ENCODE results near the gene NTMT1.

NTMT1 gene

DNA sequence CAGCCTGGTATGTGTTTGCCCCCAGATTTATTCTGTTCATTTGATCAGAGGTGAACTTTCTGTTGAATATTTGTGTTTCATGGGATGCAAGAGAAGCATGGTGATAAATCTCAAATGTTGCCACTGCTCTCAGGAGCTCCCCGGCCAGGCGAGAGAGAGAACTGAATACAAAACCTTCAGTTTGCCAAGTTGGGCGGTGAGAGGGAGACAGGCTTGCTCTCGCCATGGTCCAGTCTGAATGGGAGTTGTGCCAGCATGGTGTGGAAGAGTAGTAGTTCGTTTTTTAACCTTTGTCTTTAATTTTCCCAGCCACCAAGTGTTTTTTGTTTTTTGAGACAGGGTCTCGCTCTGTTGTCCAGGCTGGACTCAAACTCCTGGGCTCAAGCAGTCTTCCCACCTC lies 2.7 kb downstream of the NTMT1 start:
- H3K4me3 ChIP-seq (IDR thresholded peaks at IDR 0.05; ENCODE audit: insufficient read depth, low read depth, low read length), result no peak overlapping the region
- no peak overlapping the region; the same call in 1 of the 2 replicates for H3K4me2 ChIP-seq
- H3K9ac ChIP-seq, result no peak overlapping the region
- no peak overlapping the region for H2AFZ ChIP-seq (ENCODE audit: low read depth)
- H3K27me3 ChIP-seq (ENCODE audit: insufficient read depth, low read depth), result no peaks in the 10 kb centered on the region
- H3K4me1 ChIP-seq (ENCODE audit: low read depth, poor library complexity, severe bottlenecking), result peaks cover 41% of the 10 kb centered on the region
- peaks cover 77% of the 10 kb centered on the region for H3K79me2 ChIP-seq (ENCODE audit: insufficient read depth, low read depth)
- H3K27ac ChIP-seq, result no peak overlapping the region
- peaks cover 5% of the 10 kb centered on the region; the same call in 1 of the 2 replicates for H3K36me3 ChIP-seq (ENCODE audit: insufficient read depth)
- TF ChIP-seq, protein P1, sequence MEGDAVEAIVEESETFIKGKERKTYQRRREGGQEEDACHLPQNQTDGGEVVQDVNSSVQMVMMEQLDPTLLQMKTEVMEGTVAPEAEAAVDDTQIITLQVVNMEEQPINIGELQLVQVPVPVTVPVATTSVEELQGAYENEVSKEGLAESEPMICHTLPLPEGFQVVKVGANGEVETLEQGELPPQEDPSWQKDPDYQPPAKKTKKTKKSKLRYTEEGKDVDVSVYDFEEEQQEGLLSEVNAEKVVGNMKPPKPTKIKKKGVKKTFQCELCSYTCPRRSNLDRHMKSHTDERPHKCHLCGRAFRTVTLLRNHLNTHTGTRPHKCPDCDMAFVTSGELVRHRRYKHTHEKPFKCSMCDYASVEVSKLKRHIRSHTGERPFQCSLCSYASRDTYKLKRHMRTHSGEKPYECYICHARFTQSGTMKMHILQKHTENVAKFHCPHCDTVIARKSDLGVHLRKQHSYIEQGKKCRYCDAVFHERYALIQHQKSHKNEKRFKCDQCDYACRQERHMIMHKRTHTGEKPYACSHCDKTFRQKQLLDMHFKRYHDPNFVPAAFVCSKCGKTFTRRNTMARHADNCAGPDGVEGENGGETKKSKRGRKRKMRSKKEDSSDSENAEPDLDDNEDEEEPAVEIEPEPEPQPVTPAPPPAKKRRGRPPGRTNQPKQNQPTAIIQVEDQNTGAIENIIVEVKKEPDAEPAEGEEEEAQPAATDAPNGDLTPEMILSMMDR (conservative IDR thresholded peaks at IDR 0.05; ENCODE audit: low read depth, low read length), result no peak
- H4K20me1 ChIP-seq (ENCODE audit: insufficient read depth), result peaks cover 16% of the 10 kb centered on the region

DNA sequence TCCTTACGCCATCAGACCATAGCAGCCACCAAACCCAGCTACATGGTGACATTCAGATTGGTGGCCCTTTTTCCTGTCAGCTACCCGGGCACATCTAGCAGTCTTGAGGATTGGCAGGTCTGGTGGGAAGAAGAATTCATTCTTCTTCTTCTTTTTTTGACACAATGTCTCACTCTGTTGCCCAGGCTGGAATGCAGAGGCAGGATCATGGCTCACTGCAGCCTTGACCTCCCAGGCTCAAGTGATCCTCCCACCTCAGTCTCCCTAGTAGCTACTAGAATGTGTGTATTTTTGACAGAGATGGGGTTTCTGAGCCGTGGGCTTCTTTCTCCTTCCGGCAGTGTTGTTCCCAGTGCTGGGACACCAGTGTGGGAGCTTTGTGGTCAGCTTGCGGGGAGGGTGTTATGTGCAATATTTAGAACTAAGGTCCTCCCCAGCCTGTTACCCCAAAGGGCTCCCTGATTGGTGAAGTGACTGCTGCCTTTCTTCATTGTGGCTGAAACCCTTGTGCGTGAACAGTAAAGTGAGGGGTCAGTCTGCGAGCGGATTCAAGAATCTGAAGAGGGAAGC lies 3.4 kb downstream of the NTMT1 start:
- no peak overlapping the region for H3K4me3 ChIP-seq (IDR thresholded peaks at IDR 0.05; ENCODE audit: insufficient read depth, low read depth, low read length)
- H2AFZ ChIP-seq (ENCODE audit: low read depth), result no peak overlapping the region
- TF ChIP-seq, protein P1 (conservative IDR thresholded peaks at IDR 0.05; ENCODE audit: low read depth, low read length), result no peak
- H3K4me2 ChIP-seq, result no peak overlapping the region
- no peaks in the 10 kb centered on the region for H3K27me3 ChIP-seq (ENCODE audit: insufficient read depth, low read depth)
- H3K79me2 ChIP-seq (ENCODE audit: insufficient read depth, low read depth), result peaks cover 78% of the 10 kb centered on the region
- peaks cover 40% of the 10 kb centered on the region for H3K4me1 ChIP-seq (ENCODE audit: low read depth, poor library complexity, severe bottlenecking)
- H4K20me1 ChIP-seq (ENCODE audit: insufficient read depth), result peaks cover 16% of the 10 kb centered on the region
- H3K9ac ChIP-seq, result no peak overlapping the region
- no peak overlapping the region for H3K27ac ChIP-seq
- peaks cover 5% of the 10 kb centered on the region; the same call in 1 of the 2 replicates for H3K36me3 ChIP-seq (ENCODE audit: insufficient read depth)

DNA sequence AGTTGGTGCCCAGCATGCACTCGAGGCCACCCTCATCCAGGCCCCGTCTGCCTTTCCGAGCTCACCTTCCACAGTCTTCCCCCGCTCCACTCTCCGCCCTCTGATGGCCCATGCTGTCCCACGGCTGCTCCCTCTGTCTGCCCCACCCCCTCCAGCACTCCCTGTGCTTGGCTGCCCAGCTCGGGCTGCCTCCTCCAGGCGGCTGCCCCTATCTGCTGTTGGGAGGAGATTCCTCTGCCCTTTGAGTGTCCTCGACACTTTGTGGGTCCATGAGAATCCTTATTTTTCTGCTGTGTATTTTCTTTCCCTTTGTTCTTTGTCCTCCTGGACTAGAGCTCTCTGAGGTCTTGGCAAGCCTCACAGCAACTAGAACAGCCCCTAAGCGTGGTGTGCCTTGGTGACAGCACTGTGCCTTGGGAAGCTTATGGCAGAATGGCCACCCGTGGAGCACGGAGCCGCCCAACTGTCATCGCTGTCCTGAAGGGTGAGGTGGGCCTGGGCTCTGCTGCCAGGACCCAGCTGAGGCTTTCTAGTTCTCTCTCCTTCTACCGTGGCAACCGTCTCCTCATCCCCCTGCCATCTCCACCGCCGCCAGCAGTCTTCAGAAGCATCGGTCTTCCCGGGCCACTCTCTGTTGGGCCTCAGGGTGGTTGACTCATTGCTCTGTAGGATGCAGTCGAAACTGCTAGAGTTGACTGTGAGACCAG lies 5.2 kb downstream of the NTMT1 start:
- Histone ChIP-seq H3K36me3 (ENCODE audit: insufficient read depth) (peaks cover 5% of the 10 kb centered on the region; the same call in 1 of the 2 replicates), H3K4me2 (no peak overlapping the region), H3K4me1 (ENCODE audit: low read depth, poor library complexity, severe bottlenecking) (peaks cover 29% of the 10 kb centered on the region), H3K9ac (no peak overlapping the region), H3K79me2 (ENCODE audit: insufficient read depth, low read depth) (peaks cover 77% of the 10 kb centered on the region), H3K4me3 (IDR thresholded peaks at IDR 0.05; ENCODE audit: insufficient read depth, low read depth, low read length) (no peak overlapping the region), H4K20me1 (ENCODE audit: insufficient read depth) (peaks cover 16% of the 10 kb centered on the region), H2AFZ (ENCODE audit: low read depth) (no peak overlapping the region), H3K27me3 (ENCODE audit: insufficient read depth, low read depth) (no peaks in the 10 kb centered on the region), H3K27ac (no peak overlapping the region)
- TF ChIP-seq, protein P1 (conservative IDR thresholded peaks at IDR 0.05; ENCODE audit: low read depth, low read length), result no peak

DNA sequence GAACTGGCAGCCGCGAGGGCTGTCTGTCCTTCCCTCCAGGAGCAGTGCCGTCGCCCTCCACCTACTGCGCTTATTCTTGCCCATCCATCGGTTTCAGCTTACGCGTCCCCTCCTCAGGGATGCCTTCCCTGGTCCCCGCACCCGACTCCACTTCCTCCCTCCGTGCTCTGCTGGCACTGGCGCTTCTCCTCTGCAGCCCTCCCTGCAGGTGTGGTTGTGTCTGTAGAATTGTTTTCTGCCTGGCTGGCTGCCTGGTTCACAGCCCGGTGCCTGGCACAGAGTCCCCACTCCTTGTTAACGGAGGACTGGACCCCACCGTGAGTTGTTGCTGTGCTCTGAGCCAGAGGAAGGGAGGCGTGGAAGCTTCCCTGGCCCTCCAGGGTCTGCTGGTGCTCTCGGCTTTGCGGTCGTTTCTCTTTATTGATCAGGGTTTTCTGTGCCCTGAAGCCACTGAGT lies 5.7 kb downstream of the NTMT1 start:
- no peak overlapping the region for H2AFZ ChIP-seq (ENCODE audit: low read depth)
- no peak overlapping the region for H3K4me2 ChIP-seq
- H3K27ac ChIP-seq, result no peak overlapping the region

More for the DNA sequence above, 5.7 kb downstream of the NTMT1 start:
- Histone ChIP-seq H3K79me2 (ENCODE audit: insufficient read depth, low read depth) (peaks cover 71% of the 10 kb centered on the region), H3K36me3 (ENCODE audit: insufficient read depth) (peaks cover 5% of the 10 kb centered on the region; the same call in 1 of the 2 replicates), H3K4me1 (ENCODE audit: low read depth, poor library complexity, severe bottlenecking) (peaks cover 29% of the 10 kb centered on the region), H3K9ac (no peak overlapping the region), H3K4me3 (IDR thresholded peaks at IDR 0.05; ENCODE audit: insufficient read depth, low read depth, low read length) (no peak overlapping the region), H4K20me1 (ENCODE audit: insufficient read depth) (peaks cover 16% of the 10 kb centered on the region), H3K27me3 (ENCODE audit: insufficient read depth, low read depth) (no peaks in the 10 kb centered on the region)
- TF ChIP-seq, protein P1 (conservative IDR thresholded peaks at IDR 0.05; ENCODE audit: low read depth, low read length), result no peak
